Hepatocyte (in vitro differentiated cells): ENCODE results near the gene CRYBA1. TPM values are rescaled to one million over a fixed set of nuclear protein-coding genes. Genes with fewer than 3 reads are reported as not detected.

Source experiments
- DNase-seq: peaks from one replicate; pipeline ENCODE4 v3.0.0-alpha.2; 2016; ENCODE audit warnings: low spot score
- H2AFZ ChIP-seq: fragments of 200-600 bp; sonication (generic); 2 replicates; pipeline ENCODE4 v1.6.0; 2016; ENCODE audit warnings: antibody characterized with exemption, mild to moderate bottlenecking
- H3K27ac ChIP-seq: fragments of 200-600 bp; sonication (generic); 2 replicates; pipeline ENCODE4 v1.5.1; 2016; ENCODE audit warnings: mild to moderate bottlenecking
- H3K27me3 ChIP-seq: fragments of 200-600 bp; sonication (generic); 2 replicates; pipeline ENCODE4 v1.6.1; 2016
- H3K36me3 ChIP-seq: fragments of 200-600 bp; sonication (generic); replicated peaks from 2 replicates; pipeline ENCODE4 v1.5.1; 2016; ENCODE audit warnings: low read depth; ENCODE audit not compliant: insufficient read depth
- H3K4me1 ChIP-seq: fragments of 200-600 bp; sonication (generic); 2 replicates; pipeline ENCODE4 v1.5.1; 2016; ENCODE audit warnings: mild to moderate bottlenecking, moderate library complexity; ENCODE audit not compliant: insufficient read depth
- H3K4me2 ChIP-seq: fragments of 200-600 bp; sonication (generic); 2 replicates; pipeline ENCODE4 v1.6.0; 2016
- H3K4me3 ChIP-seq: fragments of 200-600 bp; sonication (generic); 2 replicates; pipeline ENCODE4 v1.5.1; 2016; ENCODE audit warnings: mild to moderate bottlenecking
- H3K79me2 ChIP-seq: fragments of 200-600 bp; sonication (generic); 2 replicates; pipeline ENCODE4 v1.6.0; 2017; ENCODE audit warnings: mild to moderate bottlenecking
- H3K9me2 ChIP-seq: fragments of 200-600 bp; sonication (generic); replicated peaks from 2 replicates; pipeline ENCODE4 v1.6.0; 2017; ENCODE audit warnings: mild to moderate bottlenecking; ENCODE audit not compliant: insufficient read depth
- H3K9me3 ChIP-seq: fragments of 200-600 bp; sonication (generic); 2 replicates; pipeline ENCODE4 v1.5.1; 2016; ENCODE audit warnings: low read depth, mild to moderate bottlenecking
- H4K20me1 ChIP-seq: fragments of 200-600 bp; sonication (generic); 2 replicates; pipeline ENCODE4 v1.6.0; 2016; ENCODE audit warnings: mild to moderate bottlenecking; ENCODE audit not compliant: insufficient read depth, poor library complexity, severe bottlenecking
- CTCF ChIP-seq: fragments of 200-600 bp; sonication (generic); IDR thresholded peaks from 2 replicates; pipeline ENCODE4 v1.5.1; 2016; ENCODE audit warnings: antibody characterized with exemption, mild to moderate bottlenecking; ENCODE audit not compliant: poor library complexity
- EZH2 ChIP-seq: fragments of 200-600 bp; sonication (generic); IDR thresholded peaks from 2 replicates; pipeline ENCODE4 v1.6.1; 2016; ENCODE audit warnings: antibody characterized with exemption, mild to moderate bottlenecking, borderline replicate concordance
- EZH2phosphoT487 ChIP-seq: fragments of 200-600 bp; sonication (generic); IDR thresholded peaks from one replicate; pipeline ENCODE4 v1.6.1; 2018; ENCODE audit warnings: antibody characterized with exemption, mild to moderate bottlenecking, low read depth, moderate library complexity; ENCODE audit not compliant: unreplicated experiment, severe bottlenecking
- WGBS: methylation state at CpG from one replicate; pipeline ENCODE4 v1.1.6; 2016; ENCODE audit warnings: low lambda C conversion rate; ENCODE audit errors: missing lambda C conversion rate; 5-methylcytosine and 5-hydroxymethylcytosine counted together
- polyA plus RNA-seq: library from polyadenylated mRNA; unstranded; fragments of >200 nt; fragmentation: Nextera tagmentation; extraction: Ambion mirVana; gene quantifications from 2 replicates; pipeline ENCODE4 v1.2.1, GENCODE V29; 2016
- total RNA-seq: library from RNA; depleted of rRNA; stranded (reverse); fragments of >200 nt; gene quantifications from 2 replicates; pipeline ENCODE4 v1.2.3, GENCODE V29; 2014

The CRYBA1 gene
- total and polyA plus RNA-seq, 2 experiments from 2014 or later, result not detected

- Histone ChIP-seq H3K36me3 (no peaks in the 10 kb centered on the region), H3K4me1 (peaks cover 4% of the 10 kb centered on the region), H3K9me2 (no peaks in the 10 kb centered on the region), H3K79me2 (no peaks in the 10 kb centered on the region), H3K27me3 (no peaks in the 10 kb centered on the region), H3K4me3 (no peak overlapping the region), H4K20me1 (peaks cover 10% of the 10 kb centered on the region), H3K4me2 (no peak overlapping the region), H3K9me3 (no peaks in the 10 kb centered on the region), H2AFZ (no peak overlapping the region), H3K27ac (no peak overlapping the region)
- no peak for DNase-seq
- 98% methylated on average over 2 of the region's 2 CpGs for WGBS
- TF ChIP-seq EZH2phosphoT487 (no peak), CTCF (no peak), EZH2 (no peak)
Measured at GRCh38 chr17:29253037-29253436, 6.4 kb downstream of the CRYBA1 start.

GRCh38 chr17:29255926-29256522 lies 9.4 kb downstream of the CRYBA1 start:
- peaks cover 13% of the 10 kb centered on the region for H3K79me2 ChIP-seq
- peaks cover 4% of the 10 kb centered on the region for H3K4me1 ChIP-seq
- 91% methylated on average over 4 of the region's 4 CpGs for WGBS
- H3K27me3 ChIP-seq, result no peaks in the 10 kb centered on the region
- peaks cover 31% of the 10 kb centered on the region for H4K20me1 ChIP-seq
- no peaks in the 10 kb centered on the region for H3K9me2 ChIP-seq
- H3K9me3 ChIP-seq, result no peaks in the 10 kb centered on the region
- H3K36me3 ChIP-seq, result no peaks in the 10 kb centered on the region
- DNase-seq, result no peak
- no peak overlapping the region for H3K4me2 ChIP-seq
- TF ChIP-seq EZH2phosphoT487, result no peak
- no peak for TF ChIP-seq CTCF
- no peak for TF ChIP-seq EZH2
- H2AFZ ChIP-seq, result no peak overlapping the region
- no peak overlapping the region for H3K27ac ChIP-seq
- no peak overlapping the region for H3K4me3 ChIP-seq

- no peaks in the 10 kb centered on the region for H3K9me2 ChIP-seq
- 87% methylated on average over 8 of the region's 8 CpGs for WGBS
Measured at GRCh38 chr17:29256735-29257466, 10.2 kb downstream of the CRYBA1 start.

More at GRCh38 chr17:29256735-29257466, 10.2 kb downstream of the CRYBA1 start:
- no peaks in the 10 kb centered on the region for H3K36me3 ChIP-seq
- H3K9me3 ChIP-seq, result no peaks in the 10 kb centered on the region
- no peak for TF ChIP-seq EZH2
- TF ChIP-seq CTCF, result no peak
- TF ChIP-seq EZH2phosphoT487, result no peak
- H3K27me3 ChIP-seq, result no peaks in the 10 kb centered on the region
- no peak overlapping the region for H3K4me3 ChIP-seq
- no peak for DNase-seq
- no peak overlapping the region for H3K27ac ChIP-seq
- H2AFZ ChIP-seq, result no peak overlapping the region
- peaks cover 13% of the 10 kb centered on the region for H3K79me2 ChIP-seq
- H4K20me1 ChIP-seq, result peaks cover 35% of the 10 kb centered on the region
- H3K4me2 ChIP-seq, result no peak overlapping the region
- peaks cover 4% of the 10 kb centered on the region for H3K4me1 ChIP-seq
